ENCODE data around the gene CNOT4.

Gene CNOT4, protein sequence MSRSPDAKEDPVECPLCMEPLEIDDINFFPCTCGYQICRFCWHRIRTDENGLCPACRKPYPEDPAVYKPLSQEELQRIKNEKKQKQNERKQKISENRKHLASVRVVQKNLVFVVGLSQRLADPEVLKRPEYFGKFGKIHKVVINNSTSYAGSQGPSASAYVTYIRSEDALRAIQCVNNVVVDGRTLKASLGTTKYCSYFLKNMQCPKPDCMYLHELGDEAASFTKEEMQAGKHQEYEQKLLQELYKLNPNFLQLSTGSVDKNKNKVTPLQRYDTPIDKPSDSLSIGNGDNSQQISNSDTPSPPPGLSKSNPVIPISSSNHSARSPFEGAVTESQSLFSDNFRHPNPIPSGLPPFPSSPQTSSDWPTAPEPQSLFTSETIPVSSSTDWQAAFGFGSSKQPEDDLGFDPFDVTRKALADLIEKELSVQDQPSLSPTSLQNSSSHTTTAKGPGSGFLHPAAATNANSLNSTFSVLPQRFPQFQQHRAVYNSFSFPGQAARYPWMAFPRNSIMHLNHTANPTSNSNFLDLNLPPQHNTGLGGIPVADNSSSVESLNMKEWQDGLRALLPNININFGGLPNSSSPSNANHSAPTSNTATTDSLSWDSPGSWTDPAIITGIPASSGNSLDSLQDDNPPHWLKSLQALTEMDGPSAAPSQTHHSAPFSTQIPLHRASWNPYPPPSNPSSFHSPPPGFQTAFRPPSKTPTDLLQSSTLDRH

DNA sequence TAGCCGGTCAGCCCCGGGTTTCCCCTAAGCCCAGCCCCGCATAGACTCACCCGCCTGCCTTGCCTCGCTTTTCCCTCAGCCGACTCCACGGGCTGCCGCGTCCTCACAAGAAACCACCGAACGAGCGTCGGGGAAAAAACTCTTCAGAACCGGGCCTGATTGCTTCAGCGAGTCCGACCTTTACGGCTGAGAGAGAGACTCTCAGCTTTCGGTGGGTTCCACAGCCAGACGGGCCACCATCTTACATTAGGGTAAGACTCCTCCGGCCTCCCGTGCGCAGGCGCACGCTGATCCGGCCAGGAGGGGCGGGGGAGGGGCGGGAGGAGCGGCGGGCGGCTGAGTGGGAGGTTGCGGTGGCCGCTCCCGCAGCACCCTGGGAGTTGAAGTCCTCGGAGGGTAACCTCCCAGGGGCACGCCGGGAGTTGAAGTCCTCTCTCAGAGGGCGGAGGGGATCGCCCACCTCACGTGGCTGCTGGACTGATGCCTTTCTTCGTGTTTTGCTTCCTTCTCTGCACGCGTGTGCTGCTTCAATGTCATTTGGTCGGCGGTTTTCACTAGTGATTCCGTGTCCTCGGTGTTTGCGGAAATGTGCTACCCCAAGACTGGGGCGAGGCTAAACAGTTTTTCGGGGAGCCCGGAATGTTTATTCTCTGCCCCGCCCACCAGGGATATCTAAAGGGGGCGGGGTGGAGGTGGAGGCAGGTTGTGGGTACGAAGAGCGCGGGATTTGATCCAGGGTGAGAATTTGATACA is at the start of gene CNOT4:
Gene CNOT4 (minus strand): TSS at position 264 of the 753 bp plus-strand sequence. CDS start 71,771 bp downstream, outside the sequence.
- no peak within 1 kb of the TSS for H3K27ac Mint-ChIP-seq
- H3K36me3 Mint-ChIP-seq (ENCODE audit: low read depth) = peaks cover 6% of the 10 kb centered on the region
- H3K4me3 Mint-ChIP-seq = no peak within 1 kb of the TSS
- H3K4me1 Mint-ChIP-seq (ENCODE audit: low read depth) = peaks cover 7% of the 10 kb centered on the region
- no peaks in the 10 kb centered on the region for H3K27me3 Mint-ChIP-seq
- no peaks in the 10 kb centered on the region for H3K9me3 Mint-ChIP-seq

DNA sequence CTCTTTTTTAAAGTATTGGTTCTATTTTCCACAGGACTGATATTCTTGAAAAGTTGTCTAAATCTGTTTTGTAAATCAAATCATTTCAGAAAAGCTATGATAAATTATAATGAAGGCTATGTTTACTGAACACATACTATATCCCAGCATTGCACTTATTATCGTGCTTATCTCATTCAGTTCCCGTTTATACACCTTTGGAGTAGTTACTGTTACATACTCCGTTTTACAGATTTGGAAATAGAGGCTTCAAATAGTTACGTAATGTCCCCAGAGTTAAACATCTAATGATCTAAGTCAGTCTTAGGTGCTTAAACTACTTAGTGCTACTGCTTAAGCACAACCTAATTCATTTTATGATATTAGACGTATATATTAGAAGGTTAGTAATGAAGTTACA is 49.0 kb upstream of the CNOT4 start:
- peaks cover 26% of the 10 kb centered on the region for H3K4me1 Mint-ChIP-seq (ENCODE audit: low read depth)
- H3K27ac Mint-ChIP-seq = no peak overlapping the region
- H3K36me3 Mint-ChIP-seq (ENCODE audit: low read depth) = peaks cover 19% of the 10 kb centered on the region
- H3K4me3 Mint-ChIP-seq = no peak overlapping the region
- H3K9me3 Mint-ChIP-seq = no peaks in the 10 kb centered on the region
- peaks cover 4% of the 10 kb centered on the region for H3K27me3 Mint-ChIP-seq

DNA sequence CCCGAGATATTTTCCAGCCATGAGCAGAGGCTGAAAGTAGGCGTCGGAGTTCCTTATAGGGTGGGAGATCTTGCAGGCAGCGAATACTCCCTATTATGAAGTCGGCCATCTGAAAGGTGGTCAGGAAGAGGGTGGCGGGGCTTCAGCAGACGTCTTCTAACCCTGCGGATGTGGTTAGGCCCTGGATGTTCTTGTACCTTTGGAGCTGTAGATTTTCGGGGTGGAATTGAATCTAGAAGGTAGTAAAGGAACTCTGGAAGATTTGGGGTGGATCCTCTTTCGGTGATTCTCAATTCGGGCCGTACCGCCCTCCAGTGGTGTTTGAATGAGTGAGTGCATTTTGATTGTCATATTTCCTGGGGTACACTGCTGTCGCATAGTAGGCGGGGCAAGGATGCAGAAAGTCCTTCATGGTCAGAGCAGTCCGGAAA is 48.5 kb upstream of the CNOT4 start:
- H3K4me3 Mint-ChIP-seq = no peak overlapping the region
- H3K9me3 Mint-ChIP-seq = no peaks in the 10 kb centered on the region
- peaks cover 23% of the 10 kb centered on the region for H3K4me1 Mint-ChIP-seq (ENCODE audit: low read depth)
- H3K36me3 Mint-ChIP-seq (ENCODE audit: low read depth) = peaks cover 19% of the 10 kb centered on the region
- peaks cover 4% of the 10 kb centered on the region for H3K27me3 Mint-ChIP-seq
- no peak overlapping the region for H3K27ac Mint-ChIP-seq

DNA sequence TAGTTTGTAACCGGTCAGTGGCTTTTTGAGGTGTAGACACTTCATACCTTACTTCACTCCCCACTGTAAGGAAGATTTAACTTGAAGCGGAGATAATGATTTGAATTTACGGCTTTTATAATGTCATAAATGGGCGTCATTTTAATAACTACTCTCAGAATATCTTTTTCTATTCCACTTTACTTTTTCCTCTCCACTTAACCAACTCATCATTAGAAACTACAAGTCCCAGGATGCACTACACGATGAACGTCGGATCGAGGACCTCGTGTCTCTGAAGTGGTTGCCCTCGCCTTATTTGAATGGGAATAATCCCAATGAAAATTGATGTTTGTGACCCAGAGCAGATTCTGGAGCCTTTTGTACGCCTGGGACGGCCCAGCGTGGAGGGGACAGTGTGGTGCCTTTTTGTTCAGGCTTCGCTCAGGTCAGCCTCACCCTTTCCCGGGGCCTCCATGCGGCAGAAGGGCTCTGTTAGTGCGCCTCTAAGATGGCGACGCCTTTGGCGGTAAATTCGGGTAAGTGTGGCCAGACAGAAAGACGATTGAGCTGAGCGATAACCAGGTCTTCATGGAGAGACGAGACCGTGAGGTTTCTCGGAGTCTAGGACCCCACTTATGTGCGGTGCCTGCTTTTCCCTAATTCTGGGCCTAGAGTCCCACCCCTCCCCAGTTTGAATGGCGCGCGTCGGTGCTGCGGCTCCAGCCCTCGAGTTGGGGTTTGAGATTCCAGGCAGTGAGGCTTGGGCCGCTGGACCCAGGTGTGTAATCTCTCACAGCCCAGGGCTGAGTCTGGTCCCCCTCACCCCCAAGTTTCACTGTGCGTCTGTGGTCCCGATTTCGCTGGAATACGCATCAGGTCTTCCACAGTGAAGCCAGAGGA is 47.8 kb upstream of the CNOT4 start, which contains the start of gene NUP205:
Gene NUP205 (plus strand): TSS at position 463 of the 882 bp plus-strand sequence. CDS start 28 bp downstream, at position 491.
- H3K27ac Mint-ChIP-seq = no peak within 1 kb of the TSS
- H3K4me1 Mint-ChIP-seq (ENCODE audit: low read depth) = peaks cover 20% of the 10 kb centered on the region
- no peaks in the 10 kb centered on the region for H3K9me3 Mint-ChIP-seq
- H3K4me3 Mint-ChIP-seq = no peak within 1 kb of the TSS
- peaks cover 15% of the 10 kb centered on the region for H3K36me3 Mint-ChIP-seq (ENCODE audit: low read depth)
- H3K27me3 Mint-ChIP-seq = peaks cover 4% of the 10 kb centered on the region

DNA sequence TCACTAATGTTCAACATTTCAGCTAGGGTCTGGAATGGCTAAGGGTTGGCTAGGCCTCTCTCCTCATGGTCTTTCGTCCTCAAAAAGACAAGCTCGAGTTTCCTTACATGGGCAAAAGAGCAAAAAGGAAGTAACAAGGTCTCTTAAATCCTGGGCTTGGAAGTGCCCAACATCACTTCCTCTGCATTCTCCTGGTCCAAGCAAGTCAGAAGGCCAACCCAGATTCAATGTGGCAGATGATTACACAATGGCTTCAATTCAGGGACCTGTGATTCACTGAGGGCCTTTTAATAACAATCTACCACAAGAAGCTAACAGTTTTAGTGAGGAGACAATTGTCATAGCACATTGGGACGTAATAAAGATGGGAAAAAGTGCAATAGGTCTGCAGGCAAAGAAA is 43.4 kb upstream of the CNOT4 start:
- peaks cover 10% of the 10 kb centered on the region for H3K27me3 Mint-ChIP-seq
- no peaks in the 10 kb centered on the region for H3K4me1 Mint-ChIP-seq (ENCODE audit: low read depth)
- no peaks in the 10 kb centered on the region for H3K9me3 Mint-ChIP-seq
- H3K36me3 Mint-ChIP-seq (ENCODE audit: low read depth) = no peaks in the 10 kb centered on the region
- H3K4me3 Mint-ChIP-seq = no peak overlapping the region
- H3K27ac Mint-ChIP-seq = no peak overlapping the region

DNA sequence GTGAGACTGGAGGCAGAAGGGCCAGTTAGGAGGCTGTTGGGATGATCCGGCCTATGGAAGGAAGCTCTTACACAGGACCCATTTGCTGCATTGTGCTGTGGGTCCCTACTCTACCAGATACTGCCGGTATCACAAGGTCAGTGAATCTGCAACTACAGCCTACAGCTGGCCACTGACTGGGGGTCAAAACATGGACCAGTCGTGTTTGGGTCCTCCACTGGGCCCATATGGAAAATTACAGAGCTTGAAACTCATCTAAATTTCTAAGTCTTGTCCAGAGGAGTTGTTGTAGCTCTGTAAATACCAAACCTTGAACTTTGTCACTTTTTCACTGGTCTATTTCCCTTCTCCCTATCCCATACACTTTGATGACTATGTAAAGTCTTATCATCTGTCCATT is 42.2 kb upstream of the CNOT4 start:
- H3K27ac Mint-ChIP-seq = no peak overlapping the region
- no peaks in the 10 kb centered on the region for H3K36me3 Mint-ChIP-seq (ENCODE audit: low read depth)
- peaks cover 15% of the 10 kb centered on the region for H3K27me3 Mint-ChIP-seq
- no peaks in the 10 kb centered on the region for H3K4me1 Mint-ChIP-seq (ENCODE audit: low read depth)
- H3K9me3 Mint-ChIP-seq = no peaks in the 10 kb centered on the region
- no peak overlapping the region for H3K4me3 Mint-ChIP-seq

DNA sequence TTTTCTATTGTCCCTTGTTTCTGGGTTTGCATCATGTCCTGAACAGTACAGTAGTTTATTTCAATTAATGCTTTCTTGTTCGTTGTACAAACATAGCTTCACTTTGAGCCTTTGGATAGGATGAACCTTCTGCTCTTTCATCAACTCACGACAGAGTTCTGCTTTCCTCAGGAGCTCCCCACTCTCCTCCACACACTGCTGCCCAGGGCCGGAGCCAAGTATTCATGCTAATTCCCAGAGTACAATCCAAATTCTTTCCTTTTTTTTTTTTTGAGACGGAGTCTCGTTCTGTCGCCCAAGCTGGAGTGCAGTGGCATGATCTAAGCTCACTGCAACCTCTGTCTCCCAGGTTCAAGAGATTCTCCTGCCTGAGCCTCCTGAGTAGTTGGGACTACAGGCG is 40.3 kb upstream of the CNOT4 start:
- Mint-ChIP-seq H3K9me3 (no peaks in the 10 kb centered on the region), H3K4me1 (ENCODE audit: low read depth) (no peaks in the 10 kb centered on the region), H3K27ac (no peak overlapping the region), H3K27me3 (peaks cover 12% of the 10 kb centered on the region), H3K4me3 (no peak overlapping the region), H3K36me3 (ENCODE audit: low read depth) (no peaks in the 10 kb centered on the region)

DNA sequence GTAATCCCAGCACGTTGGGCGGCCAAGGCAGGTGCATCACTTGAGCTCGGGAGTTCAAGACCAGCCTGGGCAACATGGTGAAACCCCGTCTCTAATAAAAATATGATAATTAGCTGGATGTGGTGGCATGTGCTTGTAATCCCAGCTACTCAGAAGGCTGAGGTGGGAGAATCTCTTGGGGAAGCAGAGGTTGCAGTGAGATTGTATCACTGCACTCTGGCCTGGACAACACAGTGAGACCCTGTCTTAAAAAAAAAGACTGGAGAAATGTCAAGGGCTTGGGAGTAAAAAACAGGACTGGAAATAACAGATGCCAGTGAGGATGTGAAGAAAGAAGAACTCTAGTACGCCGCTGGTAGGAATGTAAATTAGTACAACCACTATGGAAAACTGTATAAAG is 31.1 kb upstream of the CNOT4 start:
- Mint-ChIP-seq H3K9me3 (no peaks in the 10 kb centered on the region), H3K4me1 (ENCODE audit: low read depth) (no peaks in the 10 kb centered on the region), H3K27me3 (peaks cover 10% of the 10 kb centered on the region), H3K36me3 (ENCODE audit: low read depth) (no peaks in the 10 kb centered on the region), H3K27ac (no peak overlapping the region), H3K4me3 (no peak overlapping the region)

DNA sequence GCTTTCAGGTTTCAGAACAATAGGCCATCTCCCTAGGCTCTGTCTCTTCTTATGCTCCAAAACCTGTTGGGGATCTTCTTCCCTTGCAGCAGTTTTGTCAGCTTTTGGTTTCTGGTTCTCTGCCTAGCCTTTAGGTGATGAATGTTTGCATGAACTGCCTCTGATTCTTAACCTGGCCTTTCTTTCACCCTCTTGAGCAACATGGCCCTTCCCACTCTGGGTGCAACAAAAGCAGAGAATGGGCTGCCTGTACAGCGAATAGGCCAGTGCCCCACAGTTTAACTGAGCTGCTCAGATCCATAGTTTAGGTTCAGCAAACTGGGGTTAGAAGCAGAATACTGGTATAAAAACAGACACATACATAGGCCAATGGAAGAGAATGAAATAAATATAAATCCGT is 29.7 kb upstream of the CNOT4 start:
- H3K4me3 Mint-ChIP-seq = no peak overlapping the region
- no peaks in the 10 kb centered on the region for H3K4me1 Mint-ChIP-seq (ENCODE audit: low read depth)
- H3K9me3 Mint-ChIP-seq = no peaks in the 10 kb centered on the region
- H3K36me3 Mint-ChIP-seq (ENCODE audit: low read depth) = no peaks in the 10 kb centered on the region
- H3K27ac Mint-ChIP-seq = no peak overlapping the region
- H3K27me3 Mint-ChIP-seq = peaks cover 10% of the 10 kb centered on the region

DNA sequence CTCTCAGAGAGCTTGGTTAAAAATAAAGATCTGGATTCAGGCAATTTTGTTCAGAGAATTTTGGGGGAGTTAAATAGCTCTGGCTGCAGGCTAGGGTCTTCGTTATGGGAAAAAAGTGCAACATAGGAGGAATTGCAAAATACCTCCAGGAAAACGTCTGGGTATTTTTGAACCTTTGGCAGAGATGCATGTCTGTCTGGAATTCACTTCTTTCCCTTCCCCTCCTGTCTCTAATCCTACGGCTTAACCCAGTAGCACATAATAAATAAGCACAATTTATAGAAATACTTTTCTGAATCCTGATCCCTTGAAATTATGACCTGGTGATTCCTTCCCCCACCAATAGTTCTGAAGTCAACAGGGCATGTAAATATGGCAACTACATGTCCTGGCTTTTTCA is 28.5 kb upstream of the CNOT4 start:
- no peak overlapping the region for H3K27ac Mint-ChIP-seq
- peaks cover 12% of the 10 kb centered on the region for H3K27me3 Mint-ChIP-seq
- H3K4me1 Mint-ChIP-seq (ENCODE audit: low read depth) = no peaks in the 10 kb centered on the region
- H3K9me3 Mint-ChIP-seq = no peaks in the 10 kb centered on the region
- no peak overlapping the region for H3K4me3 Mint-ChIP-seq
- no peaks in the 10 kb centered on the region for H3K36me3 Mint-ChIP-seq (ENCODE audit: low read depth)

DNA sequence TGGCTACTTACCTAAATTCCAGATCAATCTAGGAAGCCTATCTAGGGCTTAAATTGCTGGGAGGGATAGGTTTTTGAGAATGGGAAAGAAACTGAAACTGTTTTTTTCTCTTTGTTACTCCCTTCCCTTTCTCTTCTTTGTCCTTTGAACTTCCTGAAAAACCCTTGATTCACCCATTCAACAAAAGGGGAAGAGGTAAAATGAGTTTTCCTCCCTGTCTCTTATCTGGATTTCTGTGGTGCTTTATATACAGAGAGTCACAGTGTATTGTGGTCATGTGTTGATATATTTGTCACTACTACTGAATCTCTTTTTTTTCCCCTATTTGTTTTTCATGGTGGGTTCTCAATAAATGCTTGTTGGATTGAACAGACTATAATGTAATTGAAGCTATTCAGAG is 28.0 kb upstream of the CNOT4 start:
- Mint-ChIP-seq H3K36me3 (ENCODE audit: low read depth) (no peaks in the 10 kb centered on the region), H3K27ac (no peak overlapping the region), H3K4me1 (ENCODE audit: low read depth) (no peaks in the 10 kb centered on the region), H3K4me3 (no peak overlapping the region), H3K27me3 (peaks cover 12% of the 10 kb centered on the region), H3K9me3 (no peaks in the 10 kb centered on the region)

DNA sequence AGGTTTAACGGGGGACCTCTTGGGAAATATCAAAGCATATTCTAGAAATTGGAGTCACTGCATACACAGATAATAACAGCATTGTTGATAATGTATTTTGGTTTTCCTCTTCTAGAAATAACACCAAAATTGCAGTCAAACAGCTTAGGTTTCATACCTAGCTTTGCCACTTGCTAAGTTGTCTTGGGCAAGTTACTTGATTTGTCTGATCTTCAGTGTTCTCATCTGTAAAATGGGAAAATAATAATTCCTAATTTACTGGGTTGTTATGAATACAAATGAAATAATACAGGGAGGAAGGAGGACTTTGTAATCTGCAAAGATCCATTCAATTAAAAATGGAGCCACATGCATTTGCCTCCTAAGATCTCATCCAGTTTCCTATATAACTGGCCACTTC is 27.6 kb upstream of the CNOT4 start:
- Mint-ChIP-seq H3K9me3 (no peaks in the 10 kb centered on the region), H3K4me3 (no peak overlapping the region), H3K27ac (no peak overlapping the region), H3K27me3 (peaks cover 12% of the 10 kb centered on the region), H3K4me1 (ENCODE audit: low read depth) (no peaks in the 10 kb centered on the region), H3K36me3 (ENCODE audit: low read depth) (no peaks in the 10 kb centered on the region)

DNA sequence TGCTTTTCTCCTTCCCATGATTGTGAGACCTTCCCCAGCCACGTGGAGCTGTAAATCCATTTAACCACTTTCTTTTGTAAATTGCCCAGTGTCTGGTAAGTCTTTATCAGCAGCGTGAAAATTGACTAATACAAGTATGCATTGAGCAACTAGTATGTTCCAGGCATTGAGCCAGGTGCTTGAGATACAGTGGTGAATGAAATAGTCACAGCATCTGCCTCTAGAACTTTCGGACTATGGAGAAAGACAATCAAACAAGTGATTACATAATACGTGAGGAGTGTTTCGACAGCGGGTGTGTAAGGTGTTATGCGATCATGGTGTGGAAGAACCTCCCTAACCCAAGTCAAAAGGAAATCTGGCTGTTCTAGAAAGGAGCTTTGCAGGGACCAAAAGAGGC is 26.2 kb upstream of the CNOT4 start:
- Mint-ChIP-seq H3K4me1 (ENCODE audit: low read depth) (no peaks in the 10 kb centered on the region), H3K27ac (no peak overlapping the region), H3K9me3 (no peaks in the 10 kb centered on the region), H3K36me3 (ENCODE audit: low read depth) (no peaks in the 10 kb centered on the region), H3K4me3 (no peak overlapping the region), H3K27me3 (peaks cover 12% of the 10 kb centered on the region)

DNA sequence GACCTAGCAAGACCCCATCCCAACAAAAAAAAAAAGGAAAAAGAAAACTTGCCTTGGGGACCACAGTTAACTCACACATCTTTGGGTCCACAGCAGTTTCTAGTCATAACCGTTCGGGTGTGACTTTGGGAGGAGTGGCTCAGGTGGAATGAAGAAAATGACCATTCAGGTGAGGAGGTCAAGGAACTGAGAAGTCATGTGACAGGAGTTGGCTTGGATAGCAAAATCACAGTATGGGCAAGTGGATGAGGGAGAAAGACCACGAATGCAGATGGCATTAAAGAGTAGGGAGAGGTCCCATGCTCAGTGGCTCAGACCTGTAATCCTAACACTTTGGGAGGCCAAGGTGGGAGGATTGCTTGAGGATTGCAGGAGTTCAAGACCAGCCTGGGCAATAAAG is 17.1 kb upstream of the CNOT4 start:
- H3K9me3 Mint-ChIP-seq = no peaks in the 10 kb centered on the region
- H3K27ac Mint-ChIP-seq = no peak overlapping the region
- no peaks in the 10 kb centered on the region for H3K36me3 Mint-ChIP-seq (ENCODE audit: low read depth)
- H3K4me3 Mint-ChIP-seq = no peak overlapping the region
- H3K4me1 Mint-ChIP-seq (ENCODE audit: low read depth) = no peaks in the 10 kb centered on the region
- H3K27me3 Mint-ChIP-seq = no peaks in the 10 kb centered on the region
